Measurements from ENCODE around the gene AGR3.

DNA sequence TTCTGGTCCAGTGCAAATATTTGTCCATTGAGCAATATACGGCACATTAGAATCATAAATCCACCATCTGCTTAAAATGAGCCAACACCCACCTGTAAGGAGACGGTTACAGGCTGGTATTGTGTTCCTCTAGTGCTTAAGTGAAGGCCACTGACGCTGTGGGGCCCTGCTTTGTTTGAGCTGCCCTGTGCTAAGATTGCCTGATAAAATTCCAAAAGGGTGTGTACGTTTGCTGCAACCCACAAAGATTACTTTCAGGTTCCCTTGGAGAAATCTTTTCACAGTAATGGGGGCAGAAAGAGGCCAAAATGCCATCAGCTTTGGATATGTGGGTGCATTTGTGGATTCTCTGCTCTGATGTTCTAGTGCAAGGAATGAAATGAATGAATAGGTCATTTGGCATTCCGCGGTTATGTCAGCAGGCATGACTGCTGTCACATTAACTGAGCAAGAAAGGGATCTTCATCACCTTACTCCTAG lies 34.4 kb downstream of the AGR3 start:
- TF ChIP-seq POLR2AphosphoS5 (IDR thresholded peaks at IDR 0.05; ENCODE audit: low read depth, low read length): no peak
- no peak for TF ChIP-seq POLR2A (IDR thresholded peaks at IDR 0.05; ENCODE audit: low read depth, low read length)
- no peak for TF ChIP-seq SPI1 (IDR thresholded peaks at IDR 0.05; ENCODE audit: low read depth, low read length)
- TF ChIP-seq TAF1 (IDR thresholded peaks at IDR 0.05; ENCODE audit: low read depth, low read length): no peak
